HG02763 (cell line): Measurements from ENCODE around the gene CMSS1.

Experiments
- ATAC-seq: cut with Tn5 transposase; IDR thresholded peaks from one replicate; pipeline ENCODE4 v1.9.1; 2021; ENCODE audit warnings: mild to moderate bottlenecking, moderate library complexity; ENCODE audit not compliant: unreplicated experiment

The CMSS1 gene

DNA sequence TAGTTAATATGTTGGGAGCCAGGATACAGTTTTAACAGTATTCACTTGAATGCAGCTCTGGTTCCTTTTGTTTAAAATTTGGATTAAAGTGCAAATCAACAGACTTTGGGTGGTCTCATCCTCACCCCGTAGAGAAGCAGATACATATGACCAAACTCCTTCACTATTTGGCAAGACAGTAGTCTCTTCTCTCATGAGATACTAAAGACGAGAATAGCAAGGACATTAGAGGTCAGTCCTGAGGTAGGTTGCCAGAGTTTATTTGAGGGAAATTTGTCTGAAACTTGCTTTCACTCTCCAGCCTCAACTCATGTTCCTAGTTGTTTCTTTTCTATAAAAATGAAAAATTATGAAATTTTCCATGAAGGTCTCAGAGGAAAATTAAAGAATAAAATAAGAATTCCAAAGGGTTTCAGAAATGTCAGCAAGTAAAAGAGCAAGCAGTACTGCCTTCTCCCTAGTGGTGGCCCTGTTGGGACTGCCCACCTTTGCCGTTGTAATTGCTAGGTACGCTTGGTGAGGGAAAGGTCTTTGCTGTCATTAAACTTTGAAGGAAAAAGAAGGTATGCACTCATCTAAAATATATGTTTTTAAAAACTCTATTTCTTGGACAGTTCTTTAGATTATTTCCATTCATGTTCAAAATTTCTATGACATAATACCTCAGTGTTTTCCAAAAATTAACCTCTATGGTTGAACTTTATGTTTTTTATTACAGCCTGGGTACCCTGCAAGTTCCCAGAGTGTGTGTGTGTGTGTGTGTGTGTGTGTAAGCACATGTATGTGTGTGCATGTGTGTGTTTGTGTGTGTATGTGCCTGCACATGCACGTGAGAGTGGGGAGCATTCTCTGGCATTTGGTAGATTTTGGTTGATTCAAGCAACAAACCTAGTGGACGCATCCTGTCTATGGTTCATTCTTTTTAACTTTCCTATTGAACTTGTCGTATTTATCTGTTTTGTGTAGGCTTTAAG is 111.4 kb downstream of the CMSS1 start:
- no peak for ATAC-seq

DNA sequence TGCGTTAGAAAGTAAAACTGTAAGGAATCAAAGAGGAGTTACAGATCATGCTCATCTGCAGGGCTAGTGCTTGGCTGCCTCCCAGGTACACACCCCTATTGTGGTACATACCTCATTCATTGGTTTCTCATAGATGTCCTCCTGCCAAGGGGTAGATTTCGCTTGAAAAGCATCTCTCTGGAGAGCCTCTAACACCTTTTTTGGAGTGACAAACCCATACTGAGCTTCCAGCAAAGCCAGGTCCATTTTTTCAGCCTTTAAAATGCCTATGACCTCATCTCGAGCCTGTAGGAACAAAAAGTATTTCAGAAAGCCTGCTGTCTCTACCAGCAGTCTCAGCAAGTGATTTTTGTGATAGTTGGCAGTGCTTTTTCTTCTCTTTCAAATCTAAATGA is 112.1 kb downstream of the CMSS1 start:
- ATAC-seq = no peak

DNA sequence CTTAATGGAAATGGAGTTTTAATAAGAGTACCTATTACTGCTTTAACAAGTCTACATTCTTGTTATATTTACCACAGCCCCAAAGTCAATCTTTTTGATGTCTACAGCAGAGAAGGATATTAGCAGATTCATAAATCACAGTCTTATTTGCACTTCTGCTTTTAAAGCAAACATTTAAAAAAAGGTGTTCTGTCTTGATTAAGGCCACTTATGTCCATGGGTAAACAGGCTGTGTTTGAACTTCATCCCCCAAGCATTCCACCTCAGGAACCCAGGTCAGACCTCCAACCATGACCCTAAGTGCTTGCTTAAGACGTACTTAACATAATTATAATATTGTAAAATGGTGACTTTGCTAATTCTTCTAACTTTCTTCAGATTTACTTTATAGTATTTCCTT is 113.4 kb downstream of the CMSS1 start:
- no peak for ATAC-seq

GRCh38 chr3:99933971-99934750 is 116.5 kb downstream of the CMSS1 start:
- no peak for ATAC-seq

- no peak for ATAC-seq
Measured at GRCh38 chr3:99934975-99935797, 117.5 kb downstream of the CMSS1 start.

DNA sequence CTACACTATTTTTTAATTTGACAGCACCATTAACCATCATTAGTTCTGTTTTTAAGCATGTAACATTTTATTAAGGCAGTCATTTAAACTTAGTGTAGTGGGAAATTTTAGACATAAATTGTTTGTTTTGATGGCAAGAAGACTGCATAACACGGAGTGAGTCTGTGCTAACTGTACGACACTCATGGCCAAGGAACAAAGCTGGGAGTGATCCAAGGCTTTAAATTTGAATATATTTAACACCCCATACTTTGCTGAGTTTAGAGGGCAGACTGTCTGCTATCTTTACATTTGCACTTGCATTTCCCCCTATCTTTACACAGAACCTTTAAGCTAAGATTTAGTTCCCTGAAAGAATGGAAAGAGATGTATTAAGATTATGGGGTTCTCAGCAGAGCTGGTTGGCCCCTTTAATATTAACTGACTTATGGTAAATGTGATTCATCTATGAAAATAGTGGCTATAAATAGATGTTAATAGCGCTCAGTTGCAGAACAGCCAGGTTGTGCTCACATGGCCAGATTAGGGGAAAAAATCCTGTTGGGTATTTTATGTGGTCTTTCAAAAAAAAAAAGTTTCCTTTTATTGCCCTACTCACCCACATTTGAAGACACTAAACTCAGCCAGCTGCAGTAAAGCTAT is 120.7 kb downstream of the CMSS1 start:
- no peak for ATAC-seq

- ATAC-seq = no peak
Measured at GRCh38 chr3:99939876-99940275, 122.2 kb downstream of the CMSS1 start.

GRCh38 chr3:99940350-99940749 is 122.7 kb downstream of the CMSS1 start:
- no peak for ATAC-seq

- no peak for ATAC-seq
Measured at GRCh38 chr3:99941211-99941610, 123.5 kb downstream of the CMSS1 start.

- no peak for ATAC-seq
Measured at GRCh38 chr3:99943931-99944761, 126.5 kb downstream of the CMSS1 start.

DNA sequence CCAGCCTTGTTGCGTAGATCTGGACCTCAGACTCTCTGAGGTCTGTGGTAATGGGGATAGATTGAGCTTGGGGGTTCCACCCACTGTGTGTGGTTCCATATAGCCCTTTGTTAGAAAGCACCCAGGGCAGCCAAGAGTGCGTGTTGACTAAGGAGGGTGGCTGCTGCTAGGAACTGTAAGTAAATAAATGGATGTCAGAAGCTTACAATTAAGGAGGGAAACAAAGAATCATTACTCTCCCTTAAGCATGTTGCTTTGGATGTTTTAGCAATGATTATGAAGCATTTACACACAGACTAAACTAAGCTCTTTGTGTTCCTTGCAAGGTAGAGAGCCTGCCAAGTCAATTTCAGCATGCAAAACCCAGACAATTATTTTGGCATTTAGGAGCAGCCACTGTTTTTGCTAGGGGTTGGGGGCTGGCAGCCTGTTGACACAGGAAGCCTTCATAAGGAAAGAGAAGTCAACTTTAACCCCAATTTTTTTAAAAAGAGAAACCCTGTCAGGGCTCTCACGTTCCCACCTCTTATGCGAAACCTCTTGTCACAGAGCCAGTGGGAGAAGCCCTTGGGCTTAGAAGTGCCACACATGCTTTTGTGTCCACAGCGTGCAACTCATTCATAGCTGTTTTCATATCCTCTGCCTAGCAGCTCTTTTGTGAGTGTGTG is 127.8 kb downstream of the CMSS1 start:
- no peak for ATAC-seq

- no peak for ATAC-seq
Measured at GRCh38 chr3:99947356-99947755, 129.7 kb downstream of the CMSS1 start.

DNA sequence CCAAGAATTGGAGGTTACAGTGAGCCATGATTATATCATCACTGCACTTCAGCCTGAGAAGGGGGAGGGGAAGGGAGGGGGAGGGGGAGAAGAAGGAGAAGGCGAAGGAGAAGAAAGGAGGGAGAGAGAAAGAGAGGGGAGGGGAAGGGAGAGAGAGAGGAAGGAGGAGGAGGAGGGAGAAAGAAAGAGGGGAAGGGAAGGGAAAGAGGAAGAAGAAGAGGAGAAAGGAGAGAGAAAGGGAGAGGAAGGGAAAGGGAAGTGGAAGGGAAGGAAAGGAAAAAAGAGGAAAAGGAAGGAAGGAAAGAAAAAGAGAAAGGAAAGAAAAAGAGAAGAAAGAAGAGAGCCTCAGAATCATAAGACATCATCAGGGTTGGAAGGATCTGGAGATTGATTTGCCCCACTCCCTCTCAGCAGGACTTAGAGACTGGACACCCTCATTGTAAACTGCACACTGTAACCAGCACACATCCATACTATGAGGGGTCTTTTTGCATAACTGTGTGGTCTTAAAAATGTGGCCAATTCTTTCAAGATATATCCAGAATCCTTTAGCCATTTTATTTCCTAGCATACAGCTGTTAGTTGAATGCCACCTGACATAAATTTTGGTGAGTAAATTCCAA is 130.9 kb downstream of the CMSS1 start:
- ATAC-seq = no peak

DNA sequence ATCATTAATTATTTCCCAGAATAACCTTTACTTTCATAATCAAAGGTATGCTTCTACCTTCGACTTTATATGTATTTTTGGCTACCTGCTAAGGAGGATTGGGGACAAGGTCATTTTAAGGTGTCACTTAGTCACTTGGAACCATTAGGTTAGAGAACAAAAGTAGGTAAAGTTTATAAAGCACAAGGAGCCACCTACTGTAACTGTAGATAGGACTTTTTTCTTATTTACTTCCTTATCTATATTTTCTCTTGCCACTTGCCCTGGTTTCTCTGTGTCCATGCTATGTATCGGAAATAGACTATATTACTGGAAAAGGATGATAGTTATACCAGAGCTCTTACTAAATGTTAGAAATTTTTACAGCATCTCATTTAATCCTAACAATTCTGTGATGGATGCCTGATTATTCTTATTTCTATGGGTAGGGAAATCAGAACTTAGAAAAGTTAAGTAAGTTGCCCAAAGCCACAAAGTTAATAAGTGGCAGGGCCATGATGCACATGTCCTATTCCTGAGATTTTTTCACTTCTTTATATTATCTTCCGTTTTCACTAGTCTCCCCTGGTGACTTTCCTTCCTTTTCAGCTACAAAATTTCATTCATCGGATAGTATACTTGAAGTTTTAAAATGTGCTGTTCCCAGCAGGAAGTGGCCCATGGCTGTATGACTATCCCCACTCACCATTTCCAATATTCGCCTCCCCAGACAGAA is 132.5 kb downstream of the CMSS1 start:
- no peak for ATAC-seq

DNA sequence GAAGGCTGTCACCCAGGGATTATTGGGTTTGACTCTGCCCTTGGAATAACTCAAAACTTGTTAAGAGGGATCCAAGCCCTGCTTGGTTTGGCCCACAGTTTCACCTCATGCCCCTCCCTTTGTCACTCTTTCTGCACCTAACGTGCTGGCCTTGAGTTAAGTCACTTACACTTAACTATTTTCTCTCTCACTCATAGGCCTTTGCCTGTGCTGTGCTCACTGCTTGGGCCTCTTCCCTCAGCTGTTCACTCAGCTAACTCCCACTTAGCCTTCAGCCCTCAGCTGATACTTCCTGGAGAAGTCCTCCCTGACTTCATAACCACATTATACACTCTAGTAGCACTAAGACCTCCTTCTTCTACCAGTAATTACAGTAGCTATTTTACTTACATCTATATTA is 133.3 kb downstream of the CMSS1 start:
- ATAC-seq = no peak

- ATAC-seq = no peak
Measured at GRCh38 chr3:99951701-99952100, 134.0 kb downstream of the CMSS1 start.

- ATAC-seq = no peak
Measured at GRCh38 chr3:99952306-99952705, 134.6 kb downstream of the CMSS1 start.

- ATAC-seq = no peak
Measured at GRCh38 chr3:99953596-99953995, 135.9 kb downstream of the CMSS1 start.
